ENCODE data around the gene FHOD3. TPM values are rescaled to one million over a fixed set of nuclear protein-coding genes. Genes with fewer than 3 reads are reported as not detected.
A peak's percentile ranks its signal among the peaks of the same experiment; 100 is the strongest.

FHOD3 gene
- total RNA-seq, 1 donor from 2014 or later = 346 TPM

GRCh38 chr18:36446059-36446458 is 148.5 kb downstream of the FHOD3 start:
- Histone ChIP-seq H3K9me3 (replicated peaks) (no peaks in the 10 kb centered on the region), H3K4me1 (peaks cover 83% of the 10 kb centered on the region), H3K36me3 (no peaks in the 10 kb centered on the region), H3K27me3 (ENCODE audit: low read depth) (no peaks in the 10 kb centered on the region), H3K4me3 (no peak overlapping the region), H3K27ac (replicated peaks) (peak overlapping the region; percentile 30)
- no peak for DNase-seq
- TF ChIP-seq CTCF (IDR thresholded peaks at IDR 0.05; ENCODE audit: borderline replicate concordance) = no peak
- intact Hi-C loops (cut with micrococcal nuclease) = no loop called here

- Histone ChIP-seq H3K4me1 (peaks cover 89% of the 10 kb centered on the region), H3K9me3 (replicated peaks) (no peaks in the 10 kb centered on the region), H3K27ac (replicated peaks) (peak overlapping the region; percentile 15), H3K36me3 (no peaks in the 10 kb centered on the region), H3K4me3 (no peak overlapping the region), H3K27me3 (ENCODE audit: low read depth) (no peaks in the 10 kb centered on the region)
- no peak for DNase-seq
- intact Hi-C loops (cut with micrococcal nuclease) = no loop called here
- no peak for TF ChIP-seq CTCF (IDR thresholded peaks at IDR 0.05; ENCODE audit: borderline replicate concordance)
Observed at GRCh38 chr18:36448384-36449290, 151.1 kb downstream of the FHOD3 start.

DNA sequence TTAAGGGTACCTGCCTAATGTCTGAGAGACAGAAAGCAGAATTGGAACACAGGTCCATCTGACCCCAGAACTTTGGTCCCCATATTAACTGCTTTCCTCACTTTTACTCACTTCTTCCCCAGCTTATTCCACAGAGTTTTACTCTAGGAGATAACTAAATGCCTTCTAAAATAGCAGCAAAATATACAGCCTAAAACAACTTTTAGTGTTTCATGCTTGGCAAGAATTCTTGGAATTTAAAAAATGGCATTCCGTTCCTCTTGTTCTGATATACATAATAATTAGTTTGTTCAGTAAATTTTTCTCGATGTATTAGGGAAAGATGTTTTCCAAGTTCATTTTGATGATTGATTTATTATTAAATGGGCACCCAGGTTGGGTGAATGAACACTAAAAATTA is 151.9 kb downstream of the FHOD3 start:
- DNase-seq = no peak
- Histone ChIP-seq H3K27me3 (ENCODE audit: low read depth) (no peaks in the 10 kb centered on the region), H3K36me3 (no peaks in the 10 kb centered on the region), H3K9me3 (replicated peaks) (no peaks in the 10 kb centered on the region), H3K4me3 (no peak overlapping the region), H3K27ac (replicated peaks) (peak overlapping the region; percentile 19), H3K4me1 (peaks cover 95% of the 10 kb centered on the region)
- intact Hi-C loops (cut with micrococcal nuclease) = no loop called here
- TF ChIP-seq CTCF (IDR thresholded peaks at IDR 0.05; ENCODE audit: borderline replicate concordance) = no peak

DNA sequence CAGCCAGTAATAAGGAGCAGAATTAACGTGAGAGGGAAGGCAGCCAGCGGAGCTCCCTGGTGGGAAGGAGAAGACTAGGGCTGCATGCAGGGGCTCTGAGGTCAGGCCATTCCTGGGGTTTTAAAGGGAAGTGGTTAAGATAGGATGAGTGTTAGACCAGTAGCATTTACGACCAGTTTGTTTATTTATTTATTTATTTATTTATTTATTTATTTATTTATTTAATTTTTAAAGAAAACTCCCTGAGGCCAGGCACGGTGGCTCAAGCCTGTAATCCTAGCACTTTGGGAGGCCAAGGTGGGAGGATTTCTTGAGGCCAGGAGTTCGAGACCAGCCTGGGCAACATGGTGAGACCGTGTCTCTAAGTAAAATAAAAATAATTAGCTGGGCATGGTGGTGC is 152.8 kb downstream of the FHOD3 start:
- Histone ChIP-seq H3K27ac (replicated peaks) (peak overlapping the region; percentile 19), H3K36me3 (no peaks in the 10 kb centered on the region), H3K9me3 (replicated peaks) (no peaks in the 10 kb centered on the region), H3K4me1 (peaks cover 96% of the 10 kb centered on the region), H3K4me3 (no peak overlapping the region), H3K27me3 (ENCODE audit: low read depth) (no peaks in the 10 kb centered on the region)
- TF ChIP-seq CTCF (IDR thresholded peaks at IDR 0.05; ENCODE audit: borderline replicate concordance) = no peak
- DNase-seq = no peak
- intact Hi-C loops (cut with micrococcal nuclease) = no loop called here

- peaks cover 96% of the 10 kb centered on the region for H3K4me1 ChIP-seq
- no peaks in the 10 kb centered on the region for H3K36me3 ChIP-seq
- H3K9me3 ChIP-seq (replicated peaks) = no peaks in the 10 kb centered on the region
- intact Hi-C loops (cut with micrococcal nuclease) = no loop called here
- no peak for DNase-seq
- peak overlapping the region; percentile 42 for H3K27ac ChIP-seq (replicated peaks)
- H3K4me3 ChIP-seq = no peak overlapping the region
- H3K27me3 ChIP-seq (ENCODE audit: low read depth) = no peaks in the 10 kb centered on the region
- TF ChIP-seq CTCF (IDR thresholded peaks at IDR 0.05; ENCODE audit: borderline replicate concordance) = no peak
Observed at GRCh38 chr18:36451454-36452251, 154.1 kb downstream of the FHOD3 start.

Data from left ventricle myocardium inferior (tissue), 1 donor.